SK-N-SH (cell line): ENCODE measurements around the gene FOXN4. TPM values are rescaled to one million over a fixed set of nuclear protein-coding genes. Genes with fewer than 3 reads are reported as not detected.

ENCODE experiments used
- CTCF ChIA-PET: fragments of 300-600, 350-600 bp; formaldehyde crosslinking; extraction: SDS; loops from one replicate; lab custom pipeline; 2021; lab: Yijun Ruan, JAX
- POLR2A ChIA-PET: fragments of 350-600 bp; sonication (Branson Sonifier 250); formaldehyde crosslinking; extraction: SDS; loops from one replicate; lab custom pipeline; 2020; ENCODE audit warnings: antibody characterized with exemption, inconsistent platforms; lab: Yijun Ruan, JAX
- DNase-seq: peaks from one replicate; pipeline ENCODE4 v3.0.0; 2012
- H2AFZ ChIP-seq: fragments of 200-600 bp; sonication (generic); 2 replicates; pipeline ENCODE4 v1.8.1; 2016; ENCODE audit warnings: antibody characterized with exemption, mild to moderate bottlenecking, low read depth
- H3F3A ChIP-seq: fragments of 200-600 bp; sonication (generic); replicated peaks from 2 replicates; pipeline ENCODE3; 2016; ENCODE audit warnings: antibody characterized with exemption, mild to moderate bottlenecking; ENCODE audit not compliant: insufficient read depth
- H3K27ac ChIP-seq, 2 experiments: fragments of 200-500 bp in 1 of 2; fragments of 200-600 bp in 1 of 2; sonication (Bioruptor generic) in 1 of 2; sonication (generic), shearing (Covaris generic) in 1 of 2; 2 replicates each; pipeline versions ENCODE4 v1.5.1 to v1.6.1; 2014 to 2016; ENCODE audit warnings: low read depth in 2 of 2, inconsistent platforms in 1 of 2, low read length in 1 of 2, mild to moderate bottlenecking in 1 of 2, mixed read lengths in 1 of 2
- H3K27me3 ChIP-seq: fragments of 200-600 bp; sonication (generic), shearing (Covaris generic); 2 replicates; pipeline ENCODE4 v1.6.1; 2016; ENCODE audit warnings: mixed run types; ENCODE audit not compliant: insufficient read depth
- H3K36me3 ChIP-seq, 2 experiments: fragments of 200-500 bp in 1 of 2; fragments of 200-600 bp in 1 of 2; sonication (Bioruptor generic) in 1 of 2; sonication (generic) in 1 of 2; replicated peaks in 1 of 2; 2 replicates each; pipeline versions ENCODE3 to v1.5.1; 2014 to 2016; ENCODE audit warnings: low read length in 1 of 2, mild to moderate bottlenecking in 1 of 2; ENCODE audit not compliant: insufficient read depth in 2 of 2, control insufficient read depth in 1 of 2
- H3K4me1 ChIP-seq, 2 experiments: fragments of 200-500 bp in 1 of 2; fragments of 200-600 bp in 1 of 2; sonication (Bioruptor generic) in 1 of 2; sonication (generic), shearing (Covaris generic) in 1 of 2; 2 replicates each; pipeline versions ENCODE4 v1.5.1 to v1.6.1; 2014 to 2016; ENCODE audit warnings: low read depth in 1 of 2, low read length in 1 of 2, mixed run types in 1 of 2; ENCODE audit not compliant: insufficient read depth in 2 of 2, control insufficient read depth in 1 of 2
- H3K4me2 ChIP-seq: fragments of 200-600 bp; sonication (generic), shearing (Covaris generic); 2 replicates; pipeline ENCODE4 v1.6.1; 2017; ENCODE audit warnings: mixed run types
- H3K4me3 ChIP-seq, 2 experiments: fragments of 200-500 bp in 1 of 2; fragments of 200-600 bp in 1 of 2; sonication (Bioruptor generic) in 1 of 2; sonication (generic), shearing (Covaris generic) in 1 of 2; 2 replicates each; pipeline versions ENCODE4 v1.5.1 to v1.8.1; 2014 to 2016; ENCODE audit warnings: low read depth in 2 of 2, inconsistent platforms in 1 of 2, low read length in 1 of 2, mild to moderate bottlenecking in 1 of 2, mixed read lengths in 1 of 2, moderate library complexity in 1 of 2
- H3K79me2 ChIP-seq: fragments of 200-600 bp; sonication (generic); 2 replicates; pipeline ENCODE4 v1.8.1; 2017; ENCODE audit warnings: mild to moderate bottlenecking; ENCODE audit not compliant: insufficient read depth
- H3K9ac ChIP-seq: fragments of 200-600 bp; sonication (generic); 2 replicates; pipeline ENCODE4 v1.6.1; 2017; ENCODE audit warnings: mixed run types
- H3K9me2 ChIP-seq: fragments of 200-600 bp; sonication (generic); 2 replicates; pipeline ENCODE4 v1.6.1; 2017; ENCODE audit warnings: mixed run types
- H3K9me3 ChIP-seq: fragments of 200-600 bp; sonication (generic); 2 replicates; pipeline ENCODE4 v1.6.1; 2017; ENCODE audit warnings: mixed run types, mild to moderate bottlenecking, moderate library complexity
- H4K20me1 ChIP-seq: fragments of 200-600 bp; sonication (generic); 2 replicates; pipeline ENCODE4 v1.6.1; 2017; ENCODE audit warnings: mild to moderate bottlenecking, mixed run types; ENCODE audit not compliant: insufficient read depth
- CTCF ChIP-seq: fragments of 200-600 bp; sonication (generic); IDR thresholded peaks from 2 replicates; pipeline ENCODE4 v1.6.1; 2017; ENCODE audit warnings: antibody characterized with exemption, mild to moderate bottlenecking, moderate library complexity
- ELF1 ChIP-seq: IDR thresholded peaks from 2 replicates; pipeline ENCODE4 v1.4.0; 2012
- EP300 ChIP-seq, 2 experiments: IDR thresholded peaks; 2 replicates each; pipeline versions ENCODE4 v1.4.0 to v1.6.1; 2012; ENCODE audit warnings: borderline replicate concordance in 1 of 2, low read depth in 1 of 2, low read length in 1 of 2
- EZH2phosphoT487 ChIP-seq: fragments of 200-600 bp; sonication (generic); IDR thresholded peaks from 2 replicates; pipeline ENCODE4 v1.6.1; 2017; ENCODE audit warnings: low read depth, mixed run types, mild to moderate bottlenecking, antibody characterized with exemption, moderate library complexity, borderline replicate concordance
- FOSL2 ChIP-seq: IDR thresholded peaks from 2 replicates; pipeline ENCODE4 v1.4.0; 2012; ENCODE audit warnings: low read depth, mild to moderate bottlenecking, moderate library complexity, borderline replicate concordance
- FOXM1 ChIP-seq: IDR thresholded peaks from 2 replicates; pipeline ENCODE4 v1.4.0; 2012; ENCODE audit warnings: low read depth, mild to moderate bottlenecking
- GABPA ChIP-seq: IDR thresholded peaks from 2 replicates; pipeline ENCODE4 v1.4.0; 2012; ENCODE audit warnings: low read depth, mild to moderate bottlenecking
- IRF3 ChIP-seq: fragments of 150-350 bp; IDR thresholded peaks from 2 replicates; pipeline ENCODE4 v1.6.1; 2016; ENCODE audit warnings: mild to moderate bottlenecking, low read depth, low read length
- JUND ChIP-seq: IDR thresholded peaks from 2 replicates; pipeline ENCODE4 v1.4.0; 2012
- MAX ChIP-seq: IDR thresholded peaks from 2 replicates; pipeline ENCODE4 v1.4.0; 2012; ENCODE audit warnings: low read depth
- MEF2A ChIP-seq: IDR thresholded peaks from 2 replicates; pipeline ENCODE4 v1.4.0; 2012; ENCODE audit warnings: low read depth, borderline replicate concordance
- PBX3 ChIP-seq: IDR thresholded peaks from 2 replicates; pipeline ENCODE4; 2012
- REST ChIP-seq: IDR thresholded peaks from 2 replicates; pipeline ENCODE4 v1.6.1; 2012; ENCODE audit warnings: mild to moderate bottlenecking, low read depth, low read length, moderate library complexity
- RXRA ChIP-seq: IDR thresholded peaks from 2 replicates; pipeline ENCODE4 v1.4.0; 2012; ENCODE audit warnings: low read depth, mild to moderate bottlenecking, borderline replicate concordance
- TAF1 ChIP-seq: IDR thresholded peaks from 2 replicates; pipeline ENCODE4 v1.6.1; 2012; ENCODE audit warnings: low read depth, mild to moderate bottlenecking, low read length, moderate library complexity, borderline replicate concordance
- WGBS: methylation state at CpG from one replicate; pipeline ENCODE4 v1.1.6; 2017; ENCODE audit warnings: low lambda C conversion rate; 5-methylcytosine and 5-hydroxymethylcytosine counted together
- polyA plus RNA-seq, 3 experiments: library from polyadenylated mRNA; depleted of rRNA; stranded (reverse); fragments of >200 nt; gene quantifications; 2 replicates each; pipeline ENCODE4 v1.2.3, GENCODE V29; 2012

The FOXN4 gene
- polyA plus RNA-seq, 1 of the 3 experiments (the other 2 are of a cell fraction): 0.10 TPM

- no peak overlapping the region for H3K27ac ChIP-seq
- no peaks in the 10 kb centered on the region for H3K27me3 ChIP-seq
- H3K9ac ChIP-seq: no peak overlapping the region
- DNase-seq: no peak
- H3K36me3 ChIP-seq: peaks cover 0 to 4% of the 10 kb centered on the region in 2 experiments
- H4K20me1 ChIP-seq: no peaks in the 10 kb centered on the region
- no peak overlapping the region for H3K4me3 ChIP-seq
- H3K4me2 ChIP-seq: no peak overlapping the region
- no peaks in the 10 kb centered on the region for H3K9me2 ChIP-seq
- 84% methylated on average over 13 of the region's 14 CpGs for WGBS
- peaks cover 0 to 8% of the 10 kb centered on the region in 2 experiments; a peak in 1 of 4 replicates for H3K4me1 ChIP-seq
- no peak overlapping the region for H2AFZ ChIP-seq
- no peaks in the 10 kb centered on the region for H3F3A ChIP-seq
- H3K9me3 ChIP-seq: no peaks in the 10 kb centered on the region
- POLR2A ChIA-PET: no interaction called here
- TF ChIP-seq GABPA (no peak), MEF2A (no peak), IRF3 (no peak), ELF1 (no peak), FOSL2 (no peak), EP300 (IDR thresholded peaks at IDR 0.05; ENCODE audit: borderline replicate concordance in 1 of 2, low read depth in 1 of 2, low read length in 1 of 2) (no peak), FOXM1 (no peak), EZH2phosphoT487 (no peak), CTCF (no peak), PBX3 (no peak), MAX (no peak), RXRA (no peak), TAF1 (no peak), JUND (no peak), REST (no peak)
- TF ChIP-seq, all 33 proteins: peak for 0
- no peaks in the 10 kb centered on the region for H3K79me2 ChIP-seq
- CTCF ChIA-PET: interaction anchor here (8.2 to 9.6 kb wide), 2 partner anchors 115 to 123 kb away, joined by 124 to 127 read pairs; no protein-coding TSS in a partner anchor
Observed at GRCh38 chr12:109267361-109267760, 41.7 kb downstream of the FOXN4 start.
